GM19438 (cell line): ENCODE data around the gene COL11A1.
"Not testable (repeated sequence)": the region's sequence is repeated elsewhere in the genome, so short reads cannot be mapped to it uniquely, and the experiment has no call there.

Experiments
- ATAC-seq: cut with Tn5 transposase; IDR thresholded peaks from one replicate; pipeline ENCODE4 v1.9.1; 2021; ENCODE audit warnings: low read depth; ENCODE audit not compliant: unreplicated experiment

The COL11A1 gene

DNA sequence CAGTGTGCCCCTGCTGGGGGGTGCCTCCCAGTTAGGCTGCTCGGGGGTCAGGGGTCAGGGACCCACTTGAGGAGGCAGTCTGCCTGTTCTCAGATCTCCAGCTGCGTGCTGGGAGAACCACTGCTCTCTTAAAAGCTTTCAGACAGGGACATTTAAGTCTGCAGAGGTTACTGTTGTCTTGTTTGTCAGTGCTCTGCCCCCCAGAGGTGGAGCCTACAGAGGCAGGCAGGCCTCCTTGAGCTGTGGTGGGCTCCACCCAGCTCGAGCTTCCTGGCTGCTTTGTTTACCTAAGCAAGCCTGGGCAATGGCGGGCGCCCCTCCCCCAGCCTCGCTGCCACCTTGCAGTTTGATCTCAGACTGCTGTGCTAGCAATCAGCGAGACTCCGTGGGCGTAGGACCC, 175.0 kb downstream of the COL11A1 start:
- ATAC-seq: not testable (repeated sequence)

DNA sequence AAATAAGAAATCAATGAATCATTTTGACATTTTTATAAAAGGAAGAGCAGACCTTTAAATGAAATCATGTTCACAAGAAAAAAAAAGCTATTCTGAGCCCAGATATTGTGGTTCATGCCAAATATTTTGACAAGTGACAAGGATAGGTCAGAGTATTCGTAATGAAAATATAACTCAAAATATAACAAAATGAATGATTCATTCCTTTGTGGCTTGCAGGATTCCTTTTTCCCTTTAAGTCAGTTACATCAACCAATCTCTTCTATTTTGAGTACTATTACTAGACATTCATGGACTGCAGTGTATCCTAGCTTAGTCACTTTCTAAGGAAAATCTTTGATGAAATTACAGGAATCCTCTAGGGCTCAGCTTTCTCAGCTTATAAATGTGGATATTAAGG, 188.7 kb downstream of the COL11A1 start:
- ATAC-seq: no peak

DNA sequence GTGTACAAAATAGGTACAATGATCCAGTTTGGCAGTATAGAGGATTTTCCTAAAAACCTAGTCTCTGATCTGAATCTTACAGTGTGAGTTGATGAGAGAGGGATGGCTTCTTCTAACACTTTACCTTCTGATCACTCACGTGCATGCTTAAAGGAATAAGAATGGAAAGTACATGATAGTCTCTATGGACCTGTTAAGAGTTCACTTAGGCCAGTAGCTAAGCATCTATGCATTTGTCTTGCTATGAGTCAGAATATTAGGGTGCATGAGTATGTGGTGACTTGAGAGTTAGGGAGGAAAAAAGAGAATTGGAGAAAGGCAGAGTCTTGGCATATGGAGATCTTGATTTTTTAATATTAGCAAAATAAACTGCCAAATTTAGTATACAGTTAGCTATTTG, 206.3 kb downstream of the COL11A1 start:
- no peak for ATAC-seq

DNA sequence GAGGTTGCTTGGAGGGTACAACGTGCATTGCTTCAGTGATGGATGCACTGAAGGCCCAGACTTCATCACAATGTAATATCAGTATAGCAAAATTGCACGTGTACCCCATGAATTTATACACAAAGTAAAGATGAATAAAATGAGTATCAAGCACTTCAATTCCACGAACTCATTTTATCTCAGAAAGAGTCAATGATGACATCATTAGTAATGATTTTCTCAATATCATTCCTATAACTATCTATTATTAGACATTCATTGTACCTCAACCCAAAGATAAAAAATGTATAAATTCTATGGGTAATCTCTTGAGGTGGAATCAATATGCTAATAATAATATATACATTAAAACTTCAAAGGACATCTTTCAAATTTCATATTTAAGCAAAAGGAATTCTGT, 208.4 kb downstream of the COL11A1 start:
- ATAC-seq: no peak

DNA sequence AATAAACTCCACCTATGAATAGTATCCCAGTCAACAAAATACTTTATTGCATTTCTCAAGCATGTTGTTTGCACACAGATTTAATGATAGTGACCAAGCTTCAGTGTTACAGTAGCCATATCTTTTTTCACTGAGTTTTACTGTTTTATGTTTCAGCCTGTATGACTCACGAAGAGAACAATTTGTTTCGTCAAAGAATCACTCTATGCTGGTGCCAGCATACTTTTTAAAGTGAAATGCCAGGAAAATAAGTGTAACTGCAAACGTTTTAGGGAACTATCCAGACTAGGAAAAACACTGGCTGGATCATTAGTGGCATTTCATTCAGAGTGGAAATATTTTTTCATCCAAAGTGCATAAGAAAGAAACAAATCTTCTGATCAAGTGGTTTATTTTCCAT, 210.8 kb downstream of the COL11A1 start:
- ATAC-seq: no peak

DNA sequence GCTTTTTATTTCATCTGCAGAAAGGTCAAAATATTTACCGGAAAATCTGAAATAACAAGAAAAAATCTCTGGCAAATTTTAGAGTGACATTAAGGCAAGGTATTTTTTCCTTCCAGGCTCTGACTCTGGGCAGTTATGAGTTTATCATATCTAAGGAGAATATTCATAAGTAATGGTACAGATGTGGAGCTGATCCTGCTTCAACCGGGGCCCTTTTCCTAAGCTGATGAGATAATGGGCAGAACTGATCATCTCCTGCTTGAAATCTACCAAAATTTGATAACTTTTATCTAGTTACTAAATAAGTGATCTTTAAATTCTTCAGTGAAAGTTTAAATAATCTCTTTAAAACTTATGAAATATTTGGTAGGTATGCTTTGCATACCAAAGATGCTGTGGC, 211.6 kb downstream of the COL11A1 start:
- ATAC-seq: no peak

DNA sequence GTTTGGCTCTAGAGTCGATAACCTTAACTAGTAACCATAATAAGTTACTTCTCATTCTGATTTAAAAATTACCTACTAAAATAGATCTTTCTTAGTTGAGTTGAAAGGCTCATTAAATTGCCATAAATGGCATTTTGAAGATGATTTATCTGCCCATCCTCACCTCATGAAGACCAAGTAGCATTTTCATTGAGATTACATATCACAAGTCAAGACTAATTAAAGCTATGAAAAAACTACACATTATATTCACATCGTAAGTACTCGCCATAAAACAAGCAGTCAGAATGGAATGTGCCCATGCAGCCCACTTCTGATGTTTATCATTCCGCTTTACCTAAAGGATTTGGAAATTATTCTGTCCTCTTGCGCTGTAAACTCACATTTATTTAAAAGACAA, 212.0 kb downstream of the COL11A1 start:
- ATAC-seq: no peak

DNA sequence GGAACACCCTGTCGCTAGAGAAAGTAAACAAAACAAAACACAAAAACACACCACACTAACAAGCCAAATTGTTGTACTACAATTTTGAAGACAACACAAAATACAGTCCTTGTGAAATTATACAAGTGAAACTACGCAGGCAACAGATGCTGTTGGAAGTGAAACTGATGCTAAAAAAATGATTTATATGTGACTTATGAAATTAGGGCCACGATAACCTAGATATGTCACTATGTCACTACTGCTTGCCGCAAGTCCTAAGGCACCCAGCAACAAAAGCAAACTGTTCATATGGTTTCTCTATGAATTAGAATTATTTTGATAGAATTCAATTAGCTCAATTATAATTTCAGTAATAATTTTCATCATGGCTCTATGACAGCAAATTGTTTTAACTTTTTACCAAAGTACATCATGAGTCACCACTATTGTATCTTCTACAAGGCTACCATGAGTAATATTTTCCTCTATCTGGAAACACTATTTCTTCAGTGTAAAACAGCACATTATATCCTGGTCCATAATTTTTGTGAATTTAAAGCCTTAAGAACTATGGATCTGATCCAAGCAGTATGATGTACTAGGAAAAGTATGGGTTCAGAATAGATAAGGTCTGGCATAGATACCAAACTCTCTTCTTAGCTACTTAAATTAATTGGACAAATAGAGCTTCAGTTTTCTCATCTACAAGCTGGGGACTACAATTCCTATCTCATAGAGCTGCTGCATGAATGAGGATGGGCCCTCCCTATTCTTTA, 216.3 kb downstream of the COL11A1 start:
- no peak for ATAC-seq

DNA sequence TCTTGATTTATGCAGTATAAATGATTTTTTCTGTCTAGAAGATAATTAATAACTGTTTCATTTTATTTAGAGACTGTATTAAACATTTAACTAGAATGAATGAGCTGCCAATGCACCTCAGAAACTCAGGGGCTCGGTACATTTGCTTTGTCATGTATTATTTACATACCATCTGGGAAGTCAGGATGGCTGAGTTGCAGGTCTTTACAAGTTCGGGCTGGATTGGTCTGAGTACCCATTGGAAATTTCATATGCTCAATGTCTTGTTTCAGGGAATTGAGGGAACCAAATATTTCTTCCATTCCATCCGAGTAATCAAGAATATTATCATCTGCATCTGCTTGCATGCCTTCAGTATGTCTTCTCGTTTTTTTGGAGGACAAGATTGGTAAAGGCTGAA, 221.7 kb downstream of the COL11A1 start:
- ATAC-seq: no peak

DNA sequence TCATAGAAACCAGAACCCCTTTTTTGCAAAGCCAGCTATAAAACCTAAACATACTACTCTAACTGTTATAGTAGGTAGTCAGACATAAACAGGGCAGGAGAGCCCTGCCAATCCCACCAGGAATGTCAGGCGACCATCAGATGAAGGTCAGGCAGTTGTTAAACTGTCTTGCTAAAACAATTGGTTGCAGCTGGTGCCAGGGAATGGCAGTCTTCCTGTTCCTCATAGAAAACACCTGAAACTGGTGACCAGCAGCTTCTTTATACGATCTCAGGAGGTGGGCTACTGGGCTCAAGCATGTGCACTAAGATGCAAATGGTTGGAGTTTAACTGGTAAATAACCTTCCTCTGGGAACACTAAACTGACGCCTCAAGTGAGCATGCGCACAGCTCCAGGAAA, 224.1 kb downstream of the COL11A1 start:
- ATAC-seq: no peak

DNA sequence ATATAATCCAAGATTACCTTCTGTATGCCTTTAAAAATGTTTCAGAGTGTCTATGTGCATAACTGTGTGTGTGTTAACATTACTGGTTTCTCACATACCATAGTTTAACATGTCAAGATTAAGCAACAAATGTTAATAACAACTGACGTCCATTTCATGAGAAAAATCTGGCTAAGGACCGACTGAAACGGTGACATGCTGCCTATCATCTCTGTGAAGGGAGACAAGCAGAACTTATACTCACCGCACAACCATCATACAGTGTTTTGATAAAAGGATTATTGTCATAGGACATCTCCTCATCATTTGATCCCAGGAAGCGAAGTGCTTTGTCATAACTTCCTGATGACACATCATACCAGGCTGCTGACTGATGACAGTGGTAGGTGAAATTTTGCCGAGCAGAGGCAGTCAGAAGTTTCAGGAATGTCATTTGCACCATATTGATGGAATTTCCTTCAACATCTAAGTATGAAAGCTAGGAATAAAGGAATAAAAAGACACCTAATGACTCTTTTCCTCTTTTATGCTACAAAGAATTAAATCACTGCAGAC, 228.8 kb downstream of the COL11A1 start:
- ATAC-seq: no peak

DNA sequence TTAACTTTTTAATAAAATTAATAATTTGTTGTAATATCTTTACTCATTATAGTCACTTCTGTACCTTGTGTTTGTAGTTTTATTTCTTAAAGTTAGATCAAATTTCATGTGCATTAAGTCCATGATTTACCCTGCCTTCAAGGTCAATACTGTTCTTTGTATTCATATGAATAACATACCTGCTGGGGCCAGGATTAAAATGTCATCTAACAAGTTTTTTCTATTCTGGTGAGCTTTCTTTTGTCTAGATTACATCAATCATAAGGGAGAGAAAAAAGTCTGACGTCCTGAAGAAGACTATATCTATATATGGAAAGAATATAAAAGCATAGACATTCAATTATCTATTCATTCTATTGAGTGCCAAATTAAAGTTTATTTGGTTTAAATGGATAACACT, 232.6 kb downstream of the COL11A1 start:
- no peak for ATAC-seq

DNA sequence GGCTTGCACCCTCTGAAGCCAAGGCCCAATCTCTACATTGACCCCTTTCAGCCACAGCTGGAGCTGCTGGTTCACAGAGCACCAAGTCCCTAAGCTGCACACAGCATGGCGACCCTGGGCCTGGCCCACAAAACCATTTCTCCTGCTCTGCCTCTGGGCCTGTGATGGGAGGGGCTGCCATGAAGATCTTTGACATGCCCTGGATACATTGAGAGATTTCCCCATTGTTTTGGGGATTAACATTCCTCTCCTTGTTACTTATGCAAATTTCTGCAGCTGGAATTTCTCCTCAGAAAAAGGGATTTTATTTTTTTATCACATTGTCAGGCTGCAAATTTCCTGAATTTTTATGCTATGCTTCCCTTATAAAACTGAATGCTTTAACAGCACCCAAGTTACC, 235.8 kb downstream of the COL11A1 start:
- no peak for ATAC-seq

DNA sequence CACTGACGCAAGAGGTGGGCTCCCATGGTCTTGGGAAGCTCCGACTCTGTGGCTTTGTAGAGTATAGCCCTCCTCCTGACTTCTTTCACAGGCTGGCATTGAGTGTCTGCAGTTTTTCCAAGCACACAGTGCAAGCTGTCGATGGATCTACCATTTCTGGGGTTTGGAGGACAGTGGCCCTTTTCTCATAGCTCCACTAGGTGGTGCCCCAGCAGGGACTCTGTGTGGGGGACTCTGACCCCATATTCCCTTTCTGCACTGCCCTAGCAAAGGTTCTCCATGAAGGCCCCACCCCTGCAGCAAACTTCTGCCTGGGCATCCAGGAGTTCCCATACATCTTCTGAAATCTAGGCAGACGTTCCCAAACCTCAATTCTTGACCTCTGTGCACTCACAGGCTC, 236.2 kb downstream of the COL11A1 start:
- ATAC-seq: no peak

DNA sequence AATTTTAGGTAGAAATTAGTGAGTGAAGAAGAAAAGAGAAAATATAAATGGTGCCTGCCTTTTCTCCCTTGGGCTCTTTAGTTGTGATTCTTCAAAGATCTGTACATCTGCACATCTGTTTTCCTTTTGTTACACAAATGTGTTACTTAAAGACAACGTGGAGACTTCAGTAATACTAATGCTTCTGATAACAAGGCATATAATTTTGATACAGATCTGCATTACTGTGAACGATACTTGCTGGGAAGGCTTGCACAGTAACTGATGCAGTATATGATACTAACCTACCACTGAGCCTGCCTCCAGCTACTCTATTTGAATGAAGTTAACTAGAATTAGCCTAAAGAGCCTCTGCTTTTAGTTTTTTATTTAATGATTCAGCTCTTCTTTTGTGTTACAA, 244.6 kb downstream of the COL11A1 start:
- ATAC-seq: no peak

DNA sequence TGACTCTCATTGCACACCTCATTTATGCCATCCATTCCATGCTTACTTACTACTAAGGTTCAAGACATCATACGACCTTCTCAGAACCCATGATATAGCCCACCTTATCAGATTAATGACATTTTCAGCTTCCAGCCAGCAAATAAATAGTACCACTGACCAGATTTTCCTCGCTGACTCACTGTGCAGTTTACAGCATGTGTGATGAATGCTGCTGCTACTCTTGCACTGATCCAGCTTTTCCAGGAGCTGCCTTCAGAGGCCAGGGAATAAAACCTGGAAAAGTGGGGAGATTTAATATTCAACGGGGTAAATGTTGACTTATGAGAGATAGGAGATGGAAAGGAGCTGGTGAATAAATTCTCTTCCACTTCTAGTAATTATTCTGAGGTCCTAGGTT, 247.1 kb downstream of the COL11A1 start:
- no peak for ATAC-seq

DNA sequence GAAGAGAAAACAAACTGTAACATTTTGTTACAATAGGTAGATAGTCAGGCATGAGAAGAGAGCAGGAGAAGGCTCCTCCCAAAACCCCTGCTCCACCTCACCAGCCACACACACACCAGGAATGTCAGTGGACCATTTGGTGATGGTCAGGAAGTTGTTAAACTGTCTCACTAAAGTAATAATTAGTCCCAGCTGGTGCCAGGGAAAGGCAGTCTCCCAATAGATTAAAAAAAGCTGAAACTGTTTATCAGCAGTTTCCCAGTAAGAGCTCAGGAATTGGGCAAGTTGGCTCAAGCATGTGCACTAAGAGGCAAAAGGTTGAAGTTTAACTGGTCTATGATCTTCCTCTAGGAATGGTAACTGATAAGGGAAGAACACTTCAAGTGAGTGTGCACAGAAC, 249.6 kb downstream of the COL11A1 start:
- no peak for ATAC-seq

DNA sequence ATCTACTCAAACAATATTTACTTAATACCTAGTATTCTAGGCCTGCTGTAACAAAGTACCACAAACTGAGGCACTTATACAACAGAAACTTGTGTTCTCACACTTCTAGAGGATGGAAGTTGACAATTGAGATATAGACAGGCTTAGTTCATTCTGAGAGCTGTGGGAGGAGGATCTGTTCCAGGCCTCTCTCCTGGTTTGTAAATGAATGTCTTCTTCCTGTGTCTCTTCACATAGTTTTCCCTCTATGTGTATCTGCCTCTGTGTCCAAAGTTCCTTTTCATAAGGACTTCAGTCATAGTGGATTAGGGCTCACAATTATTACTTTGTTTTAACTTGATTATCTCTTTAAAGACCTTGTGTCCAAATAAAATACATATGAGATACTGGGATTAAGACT, 251.1 kb downstream of the COL11A1 start:
- no peak for ATAC-seq

DNA sequence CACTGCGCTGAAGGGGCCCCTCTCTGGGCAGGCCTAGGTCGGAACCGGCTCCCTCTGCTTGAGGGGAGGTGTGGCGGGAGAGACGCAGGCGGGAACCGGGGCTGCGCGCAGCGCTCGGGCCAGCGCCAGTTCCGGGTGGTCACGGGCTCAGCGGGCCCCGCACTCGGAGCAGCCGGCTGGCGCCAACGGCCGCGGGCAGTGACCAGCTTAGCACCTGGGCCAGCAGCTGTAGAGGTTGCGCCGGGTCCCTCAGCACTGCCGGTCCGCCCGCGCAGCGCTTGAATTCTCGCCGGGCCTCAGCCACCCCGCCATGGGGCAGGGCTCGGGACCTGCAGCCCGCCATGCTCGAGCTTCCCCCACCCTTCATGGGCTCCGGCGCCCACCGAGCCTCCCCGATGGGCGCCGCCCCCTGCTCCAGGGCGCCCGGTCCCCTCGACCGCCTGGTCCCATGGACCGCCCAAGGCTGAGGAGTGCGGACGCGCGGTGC, 254.6 kb downstream of the COL11A1 start:
- no peak for ATAC-seq

DNA sequence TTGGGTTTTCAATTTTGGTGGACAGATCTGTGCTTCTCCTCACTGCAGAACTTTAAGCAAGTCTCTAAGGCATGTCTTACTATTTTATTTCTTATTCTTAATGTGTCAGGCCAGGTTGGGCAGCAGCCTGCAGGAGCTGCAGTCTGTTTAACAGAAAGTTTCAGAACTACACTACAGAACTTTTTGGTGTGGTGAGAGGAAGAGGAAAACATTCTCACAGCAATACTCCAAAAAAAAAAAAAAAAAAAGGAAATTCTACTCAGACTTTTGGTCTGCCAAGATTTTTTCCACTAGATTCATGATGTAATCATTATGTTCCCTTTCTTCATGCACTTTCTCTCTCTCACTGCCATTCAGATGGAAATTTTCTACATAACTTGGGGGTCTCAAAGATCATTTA, 255.2 kb downstream of the COL11A1 start:
- no peak for ATAC-seq

DNA sequence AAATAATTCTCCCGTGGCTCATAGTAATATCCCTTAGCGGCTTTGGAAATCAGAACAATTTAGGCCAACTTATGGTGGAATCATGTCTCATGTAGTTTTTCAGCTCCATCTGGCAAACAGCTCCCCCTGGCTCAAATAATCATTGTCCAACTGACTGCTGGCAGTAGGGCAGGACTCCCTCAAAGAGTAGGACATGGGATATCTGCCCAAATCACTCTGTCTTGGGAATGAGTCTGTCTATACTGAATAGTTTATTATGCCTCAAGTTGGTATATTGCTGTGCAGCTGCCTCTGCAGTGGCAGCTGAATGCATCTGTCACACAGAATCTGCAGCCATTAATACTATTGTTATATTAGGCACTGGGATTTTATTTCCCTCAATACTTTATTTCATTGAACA, 255.7 kb downstream of the COL11A1 start:
- no peak for ATAC-seq

DNA sequence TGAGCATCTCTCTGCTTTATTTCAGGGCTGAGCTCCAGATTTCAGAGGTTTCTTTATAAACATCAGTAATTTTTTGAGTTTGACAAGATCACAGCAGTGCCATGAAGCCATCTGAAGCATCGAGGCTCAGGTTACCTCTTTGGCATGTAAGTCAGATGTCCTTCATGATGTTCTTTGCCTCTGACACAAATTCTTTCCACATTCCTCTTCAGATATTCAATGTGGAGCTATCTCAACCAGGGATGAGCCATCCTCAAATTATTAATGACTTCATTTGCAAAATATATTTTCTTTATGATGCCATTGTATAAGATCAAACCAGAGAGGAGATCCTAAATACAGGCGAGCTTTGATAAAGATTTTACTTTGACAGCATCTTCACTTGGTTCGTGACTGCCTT, 256.7 kb downstream of the COL11A1 start:
- ATAC-seq: no peak

DNA sequence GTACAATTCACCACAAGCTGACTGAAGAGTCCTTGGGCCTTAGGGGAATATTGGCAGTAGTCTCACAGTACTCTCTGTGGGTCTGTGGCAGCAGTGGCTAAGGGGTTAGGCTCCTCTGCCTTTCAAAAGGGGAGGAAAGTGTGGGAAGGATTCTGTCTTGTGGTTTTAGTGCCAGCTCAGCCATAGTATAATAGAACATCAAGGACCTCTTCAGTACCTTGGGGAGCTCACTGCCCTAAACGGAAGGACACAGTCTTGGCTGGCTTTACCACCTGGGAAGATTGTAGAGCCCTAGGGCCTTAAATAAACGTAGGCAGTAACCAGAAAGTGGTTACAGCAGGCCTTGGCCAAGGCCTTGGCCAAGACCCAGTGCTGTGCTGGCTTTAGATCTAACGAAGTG, 265.7 kb downstream of the COL11A1 start:
- ATAC-seq: no peak
